Effector memory CD4-positive, alpha-beta T cell (primary cell): ENCODE results near the gene STK32B.

Experiments
- DNase-seq, 3 donors: peaks; one replicate each; pipeline ENCODE4 v3.0.0-alpha.2; 2020
- H3K27ac ChIP-seq: 2 replicates; pipeline ENCODE4 v1.7.0; 2013; ENCODE audit warnings: mild to moderate bottlenecking, low read length, moderate library complexity; ENCODE audit not compliant: insufficient read depth, poor library complexity, severe bottlenecking
- H3K27me3 ChIP-seq: replicated peaks from 2 replicates; pipeline ENCODE4 v1.7.0; 2013; ENCODE audit warnings: mild to moderate bottlenecking, low read length; ENCODE audit not compliant: insufficient read depth, control insufficient read depth, poor library complexity, severe bottlenecking
- H3K36me3 ChIP-seq: 2 replicates; pipeline ENCODE4 v1.7.0; 2013; ENCODE audit warnings: mild to moderate bottlenecking, low read length, moderate library complexity; ENCODE audit not compliant: control insufficient read depth, insufficient read depth
- H3K4me1 ChIP-seq: 2 replicates; pipeline ENCODE4 v1.7.0; 2013; ENCODE audit warnings: low read length, mild to moderate bottlenecking; ENCODE audit not compliant: control insufficient read depth, insufficient read depth, poor library complexity, severe bottlenecking
- H3K4me3 ChIP-seq: 2 replicates; pipeline ENCODE4 v1.7.0; 2013; ENCODE audit warnings: low read length, low read depth, mild to moderate bottlenecking; ENCODE audit not compliant: insufficient read depth, poor library complexity, severe bottlenecking
- H3K9me3 ChIP-seq: 2 replicates; pipeline ENCODE4 v1.7.0; 2013; ENCODE audit warnings: mild to moderate bottlenecking, low read length, moderate library complexity; ENCODE audit not compliant: control insufficient read depth

Gene STK32B

GRCh38 chr4:5209862-5210261 lies 158.6 kb downstream of the STK32B start:
- Histone ChIP-seq H3K27ac (no peak overlapping the region), H3K4me1 (no peaks in the 10 kb centered on the region), H3K27me3 (no peaks in the 10 kb centered on the region), H3K36me3 (no peaks in the 10 kb centered on the region), H3K9me3 (no peaks in the 10 kb centered on the region), H3K4me3 (no peak overlapping the region)
- no peak for DNase-seq

GRCh38 chr4:5211282-5211839 lies 160.1 kb downstream of the STK32B start:
- Histone ChIP-seq H3K4me1 (no peaks in the 10 kb centered on the region), H3K9me3 (no peaks in the 10 kb centered on the region), H3K27me3 (no peaks in the 10 kb centered on the region), H3K36me3 (no peaks in the 10 kb centered on the region), H3K27ac (no peak overlapping the region), H3K4me3 (no peak overlapping the region)
- no peak for DNase-seq

GRCh38 chr4:5212255-5213013 lies 161.2 kb downstream of the STK32B start:
- H3K4me1 ChIP-seq = no peaks in the 10 kb centered on the region
- DNase-seq = no peak

GRCh38 chr4:5213087-5213595 lies 161.9 kb downstream of the STK32B start:
- H3K36me3 ChIP-seq = no peaks in the 10 kb centered on the region
- no peaks in the 10 kb centered on the region for H3K27me3 ChIP-seq
- H3K9me3 ChIP-seq = no peaks in the 10 kb centered on the region

More at GRCh38 chr4:5212255-5213013, 161.2 kb downstream of the STK32B start:
- Histone ChIP-seq H3K27me3 (no peaks in the 10 kb centered on the region), H3K36me3 (no peaks in the 10 kb centered on the region), H3K4me3 (no peak overlapping the region), H3K9me3 (no peaks in the 10 kb centered on the region), H3K27ac (no peak overlapping the region)

GRCh38 chr4:5215321-5215720 lies 164.0 kb downstream of the STK32B start:
- H3K4me3 ChIP-seq = no peak overlapping the region
- no peaks in the 10 kb centered on the region for H3K36me3 ChIP-seq
- H3K4me1 ChIP-seq = no peaks in the 10 kb centered on the region
- no peaks in the 10 kb centered on the region for H3K9me3 ChIP-seq
- DNase-seq = no peak
- no peak overlapping the region for H3K27ac ChIP-seq
- H3K27me3 ChIP-seq = no peaks in the 10 kb centered on the region

More at GRCh38 chr4:5213087-5213595, 161.9 kb downstream of the STK32B start:
- no peak for DNase-seq
- H3K4me3 ChIP-seq = no peak overlapping the region
- H3K4me1 ChIP-seq = no peaks in the 10 kb centered on the region
- H3K27ac ChIP-seq = no peak overlapping the region

- no peaks in the 10 kb centered on the region for H3K36me3 ChIP-seq
- DNase-seq = no peak
- H3K9me3 ChIP-seq = no peaks in the 10 kb centered on the region
- no peak overlapping the region for H3K4me3 ChIP-seq
- H3K27ac ChIP-seq = no peak overlapping the region
- H3K4me1 ChIP-seq = no peaks in the 10 kb centered on the region
- H3K27me3 ChIP-seq = no peaks in the 10 kb centered on the region
Measured at GRCh38 chr4:5217421-5217820, 166.1 kb downstream of the STK32B start.

GRCh38 chr4:5218376-5219069 lies 167.2 kb downstream of the STK32B start:
- Histone ChIP-seq H3K9me3 (no peaks in the 10 kb centered on the region), H3K4me3 (no peak overlapping the region), H3K27me3 (no peaks in the 10 kb centered on the region), H3K27ac (no peak overlapping the region), H3K36me3 (no peaks in the 10 kb centered on the region), H3K4me1 (no peaks in the 10 kb centered on the region)
- DNase-seq = no peak

GRCh38 chr4:5220028-5220427 lies 168.7 kb downstream of the STK32B start:
- DNase-seq = no peak
- Histone ChIP-seq H3K9me3 (no peaks in the 10 kb centered on the region), H3K27me3 (no peaks in the 10 kb centered on the region), H3K4me1 (no peaks in the 10 kb centered on the region), H3K36me3 (no peaks in the 10 kb centered on the region), H3K4me3 (no peak overlapping the region), H3K27ac (no peak overlapping the region)

- no peaks in the 10 kb centered on the region for H3K4me1 ChIP-seq
- H3K27me3 ChIP-seq = no peaks in the 10 kb centered on the region
- no peak for DNase-seq
- H3K27ac ChIP-seq = no peak overlapping the region
- no peaks in the 10 kb centered on the region for H3K36me3 ChIP-seq
- H3K4me3 ChIP-seq = no peak overlapping the region
- H3K9me3 ChIP-seq = no peaks in the 10 kb centered on the region
Measured at GRCh38 chr4:5222047-5222446, 170.8 kb downstream of the STK32B start.

- no peak for DNase-seq
- H3K4me1 ChIP-seq = no peaks in the 10 kb centered on the region
- H3K27ac ChIP-seq = no peak overlapping the region
- no peaks in the 10 kb centered on the region for H3K27me3 ChIP-seq
- H3K4me3 ChIP-seq = no peak overlapping the region
- H3K9me3 ChIP-seq = no peaks in the 10 kb centered on the region
- no peaks in the 10 kb centered on the region for H3K36me3 ChIP-seq
Measured at GRCh38 chr4:5222951-5223350, 171.7 kb downstream of the STK32B start.
